Neuronal stem cell (in vitro differentiated cells): Measurements from ENCODE around the gene DCDC2C.

Experiments used
- DNase-seq: peaks from one replicate; pipeline ENCODE4 v3.0.0-alpha.2; 2013; ENCODE audit warnings: low spot score
- H2AFZ ChIP-seq: one replicate; pipeline ENCODE4 v1.6.1; 2013; ENCODE audit warnings: mild to moderate bottlenecking, low read length, inconsistent platforms
- H2AK5ac ChIP-seq: 2 replicates; pipeline ENCODE4 v1.6.1; 2013; ENCODE audit warnings: low read depth, mild to moderate bottlenecking, inconsistent platforms, low read length, moderate library complexity, mixed read lengths
- H2BK120ac ChIP-seq: 2 replicates; pipeline ENCODE4 v1.6.1; 2013; ENCODE audit warnings: low read depth, mild to moderate bottlenecking, inconsistent platforms, low read length, moderate library complexity, mixed read lengths
- H2BK12ac ChIP-seq: one replicate; pipeline ENCODE4 v1.6.1; 2013; ENCODE audit warnings: low read length, inconsistent platforms
- H2BK15ac ChIP-seq: 2 replicates; pipeline ENCODE4 v1.6.1; 2013; ENCODE audit warnings: mild to moderate bottlenecking, low read length, inconsistent platforms, mixed read lengths
- H2BK5ac ChIP-seq: one replicate; pipeline ENCODE4 v1.6.1; 2013; ENCODE audit warnings: inconsistent platforms, mild to moderate bottlenecking, low read length, moderate library complexity
- H3K14ac ChIP-seq: one replicate; pipeline ENCODE4 v1.6.1; 2013; ENCODE audit warnings: low read length, inconsistent platforms
- H3K18ac ChIP-seq: 2 replicates; pipeline ENCODE4 v1.6.1; 2013; ENCODE audit warnings: low read length, inconsistent platforms
- H3K23ac ChIP-seq: 2 replicates; pipeline ENCODE4 v1.6.1; 2013; ENCODE audit warnings: low read depth, mild to moderate bottlenecking, mixed read lengths, low read length, inconsistent platforms; ENCODE audit not compliant: poor library complexity
- H3K27ac ChIP-seq: replicated peaks from 3 replicates; pipeline ENCODE4 v1.5.1; 2013; ENCODE audit warnings: low read length, inconsistent platforms
- H3K27me3 ChIP-seq, 3 experiments: 2 replicates each; pipeline ENCODE4 v1.6.1; 2013; ENCODE audit warnings: low read length in 3 of 3, mild to moderate bottlenecking in 2 of 3, inconsistent platforms in 1 of 3, low read depth in 1 of 3, mixed read lengths in 1 of 3, moderate library complexity in 1 of 3; ENCODE audit not compliant: control insufficient read depth in 3 of 3, insufficient read depth in 3 of 3
- H3K36me3 ChIP-seq, 2 donors: replicated peaks in 1 of 2; 2 replicates each; pipeline ENCODE4 v1.6.1; 2013; ENCODE audit warnings: low read length in 2 of 2; ENCODE audit not compliant: control insufficient read depth in 2 of 2, insufficient read depth in 2 of 2
- H3K4ac ChIP-seq: 2 replicates; pipeline ENCODE4 v1.6.1; 2013; ENCODE audit warnings: inconsistent platforms, mild to moderate bottlenecking, low read length, moderate library complexity
- H3K4me1 ChIP-seq, 2 donors: 1 replicate in 1 of 2; 2 replicates in 1 of 2; pipeline ENCODE4 v1.6.1; 2013; ENCODE audit warnings: low read length in 2 of 2, low read depth in 1 of 2; ENCODE audit not compliant: control insufficient read depth in 2 of 2, insufficient read depth in 1 of 2
- H3K4me2 ChIP-seq: one replicate; pipeline ENCODE4 v1.6.1; 2013; ENCODE audit warnings: mild to moderate bottlenecking, low read length, inconsistent platforms; ENCODE audit not compliant: insufficient read depth, poor library complexity, severe bottlenecking
- H3K4me3 ChIP-seq, 2 donors: 2 replicates each; pipeline ENCODE4 v1.5.1; 2013; ENCODE audit warnings: low read length in 2 of 2, mild to moderate bottlenecking in 2 of 2, inconsistent platforms in 1 of 2, moderate library complexity in 1 of 2
- H3K79me1 ChIP-seq: one replicate; pipeline ENCODE4 v1.6.1; 2013; ENCODE audit warnings: low read depth, mild to moderate bottlenecking, inconsistent platforms, low read length, moderate library complexity
- H3K9ac ChIP-seq: one replicate; pipeline ENCODE4 v1.6.1; 2013; ENCODE audit warnings: mild to moderate bottlenecking, low read depth, low read length, inconsistent platforms; ENCODE audit not compliant: poor library complexity
- H3K9me3 ChIP-seq, 2 donors: replicated peaks in 1 of 2; 2 replicates each; pipeline versions ENCODE3 to v1.6.1; 2013; ENCODE audit warnings: low read length in 2 of 2, mild to moderate bottlenecking in 2 of 2, inconsistent platforms in 1 of 2, low read depth in 1 of 2, mixed read lengths in 1 of 2, moderate library complexity in 1 of 2; ENCODE audit not compliant: control insufficient read depth in 2 of 2, insufficient read depth in 1 of 2
- H4K8ac ChIP-seq: one replicate; pipeline ENCODE4 v1.6.1; 2013; ENCODE audit warnings: low read depth, mild to moderate bottlenecking, inconsistent platforms, low read length, moderate library complexity
- H4K91ac ChIP-seq: one replicate; pipeline ENCODE4 v1.6.1; 2013; ENCODE audit warnings: low read length, low read depth, mild to moderate bottlenecking, inconsistent platforms; ENCODE audit not compliant: poor library complexity
- WGBS, 2 donors: extraction: QIAGEN DNeasy Blood & Tissue Kit; methylation state at CpG; one replicate each; pipeline ENCODE4 v1.1.7; 2013; ENCODE audit warnings: missing lambda C conversion rate in 2 of 2, mixed read lengths in 1 of 2; ENCODE audit not compliant: insufficient read length in 2 of 2, insufficient replicate concordance in 1 of 2; ENCODE audit errors: extremely low coverage in 2 of 2; 5-methylcytosine and 5-hydroxymethylcytosine counted together

DCDC2C gene

DNA sequence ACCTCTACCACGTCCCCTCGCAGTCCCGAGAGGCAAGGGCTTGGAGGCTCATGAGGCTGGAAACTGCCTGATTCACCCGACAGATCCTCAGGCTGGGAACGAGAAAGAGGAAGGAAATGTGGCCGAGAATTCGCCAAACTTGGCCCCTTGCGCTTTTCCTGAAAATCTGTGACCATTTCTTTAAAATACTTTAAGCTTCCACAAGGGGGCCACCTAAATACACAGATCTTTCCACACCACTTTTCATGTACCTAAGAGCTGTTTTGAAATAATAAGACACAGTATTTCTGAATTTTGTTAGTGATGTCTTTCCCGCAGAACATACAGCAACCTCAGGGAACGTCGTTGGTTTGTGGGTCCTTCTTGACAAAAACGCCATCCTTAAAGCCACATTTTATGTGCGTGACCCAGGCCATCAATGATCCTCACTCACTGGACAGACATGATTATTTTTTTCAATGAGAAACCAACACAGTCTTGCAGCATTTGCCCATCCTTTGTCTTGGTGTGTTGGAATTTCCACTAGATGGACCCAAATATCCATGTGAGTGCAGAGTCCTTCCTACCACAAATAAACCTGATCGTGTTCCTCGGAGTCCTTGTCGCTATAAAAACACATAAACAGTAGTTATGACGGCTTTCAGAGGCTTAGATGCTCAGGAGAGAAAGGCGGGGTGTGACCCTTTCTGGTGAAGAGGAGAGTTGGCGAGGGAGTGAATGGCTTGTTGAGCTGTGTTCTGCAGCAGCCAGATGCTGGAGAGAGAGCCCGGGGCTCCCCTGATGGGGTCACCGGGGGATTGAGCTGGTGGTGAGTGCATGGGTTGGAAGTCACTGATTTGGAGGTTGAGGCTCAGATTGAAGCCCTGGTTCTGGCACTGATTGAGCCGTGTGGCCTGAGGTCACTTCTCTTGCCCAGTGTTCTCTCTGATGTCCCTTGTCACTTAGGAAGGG lies 25.0 kb downstream of the DCDC2C start:
- Histone ChIP-seq H3K14ac (no peak overlapping the region), H3K9me3 (no peaks in the 10 kb centered on the region), H3K23ac (no peak overlapping the region), H2AK5ac (no peak overlapping the region), H3K27me3 (peaks cover 0 to 9% (median 0%) of the 10 kb centered on the region in 3 experiments), H2BK5ac (no peak overlapping the region), H3K4me3 (no peak overlapping the region), H3K4me2 (no peak overlapping the region), H2BK12ac (no peak overlapping the region), H3K79me1 (no peaks in the 10 kb centered on the region), H3K36me3 (no peaks in the 10 kb centered on the region), H4K8ac (no peak overlapping the region), H4K91ac (no peak overlapping the region), H3K18ac (peak overlapping the region; percentile 90), H2BK15ac (no peak overlapping the region), H2BK120ac (no peak overlapping the region), H3K4ac (no peak overlapping the region), H2AFZ (peak overlapping the region; percentile 85), H3K27ac (no peak overlapping the region), H3K9ac (no peak overlapping the region), H3K4me1 (peaks cover 0 to 6% of the 10 kb centered on the region in 2 donors)
- DNase-seq = peak; percentile 41
- WGBS, 2 donors = no CpG with 5 or more reads among the region's 22 CpGs

DNA sequence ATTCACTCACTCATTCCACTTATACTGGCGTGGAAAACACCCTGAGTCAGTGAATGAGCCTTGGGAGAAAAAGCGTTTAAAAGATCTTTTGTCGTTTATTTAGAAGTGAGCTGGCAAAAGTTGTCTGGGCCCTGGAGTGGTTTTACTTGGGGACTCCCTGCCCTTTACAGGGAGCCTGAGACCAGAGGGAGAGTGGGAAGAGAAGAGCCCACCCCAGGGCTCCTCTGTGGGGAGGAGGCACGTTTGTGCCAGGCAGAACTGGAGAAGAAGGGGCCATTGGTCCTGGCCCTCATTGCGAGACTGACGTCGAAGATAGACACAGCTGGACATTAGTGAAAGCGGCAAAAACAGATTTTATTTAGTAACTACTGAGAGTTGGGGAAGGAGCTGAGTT lies 25.7 kb downstream of the DCDC2C start:
- Histone ChIP-seq H3K9ac (no peak overlapping the region), H3K4ac (no peak overlapping the region), H3K23ac (no peak overlapping the region), H4K91ac (no peak overlapping the region), H4K8ac (no peak overlapping the region), H3K79me1 (no peaks in the 10 kb centered on the region), H3K27ac (no peak overlapping the region), H3K36me3 (no peaks in the 10 kb centered on the region), H3K4me1 (peaks cover 0 to 6% of the 10 kb centered on the region in 2 donors), H2BK5ac (no peak overlapping the region), H3K14ac (no peak overlapping the region), H3K9me3 (no peaks in the 10 kb centered on the region), H2BK12ac (no peak overlapping the region), H3K4me3 (no peak overlapping the region), H2AFZ (peak overlapping the region; percentile 12), H3K18ac (no peak overlapping the region), H2AK5ac (no peak overlapping the region), H2BK15ac (no peak overlapping the region), H2BK120ac (no peak overlapping the region), H3K4me2 (no peak overlapping the region), H3K27me3 (peaks cover 0 to 9% (median 0%) of the 10 kb centered on the region in 3 experiments)
- WGBS, 2 donors = no CpG with 5 or more reads among the region's 8 CpGs
- no peak for DNase-seq

GRCh38 chr2:3729786-3730185 lies 26.4 kb downstream of the DCDC2C start:
- H3K23ac ChIP-seq = no peak overlapping the region

GRCh38 chr2:3730646-3731045 lies 27.3 kb downstream of the DCDC2C start:
- no peak overlapping the region for H2BK120ac ChIP-seq
- peaks cover 0 to 6% of the 10 kb centered on the region in 2 donors for H3K4me1 ChIP-seq
- H3K27me3 ChIP-seq = peaks cover 0 to 9% (median 0%) of the 10 kb centered on the region in 3 experiments
- H3K4ac ChIP-seq = no peak overlapping the region
- H2AFZ ChIP-seq = no peak overlapping the region
- no peak overlapping the region for H3K9ac ChIP-seq
- DNase-seq = no peak
- H3K18ac ChIP-seq = no peak overlapping the region
- H2BK5ac ChIP-seq = no peak overlapping the region
- WGBS, 2 donors = no CpG with 5 or more reads among the region's 8 CpGs
- no peaks in the 10 kb centered on the region for H3K9me3 ChIP-seq
- no peak overlapping the region for H2BK12ac ChIP-seq
- H3K14ac ChIP-seq = no peak overlapping the region
- no peak overlapping the region for H2BK15ac ChIP-seq
- no peak overlapping the region for H3K27ac ChIP-seq
- no peaks in the 10 kb centered on the region for H3K36me3 ChIP-seq
- H3K4me2 ChIP-seq = no peak overlapping the region
- no peaks in the 10 kb centered on the region for H3K79me1 ChIP-seq
- H3K4me3 ChIP-seq = no peak overlapping the region
- H2AK5ac ChIP-seq = no peak overlapping the region
- no peak overlapping the region for H4K8ac ChIP-seq
- no peak overlapping the region for H3K23ac ChIP-seq
- no peak overlapping the region for H4K91ac ChIP-seq

More at GRCh38 chr2:3729786-3730185, 26.4 kb downstream of the DCDC2C start:
- no peak overlapping the region for H3K4me2 ChIP-seq
- no peaks in the 10 kb centered on the region for H3K79me1 ChIP-seq
- peak overlapping the region; percentile 6 for H2BK120ac ChIP-seq
- no peak overlapping the region for H3K4ac ChIP-seq
- H3K36me3 ChIP-seq = no peaks in the 10 kb centered on the region
- peak overlapping the region; percentile 58 for H3K18ac ChIP-seq
- H4K91ac ChIP-seq = no peak overlapping the region
- no CpG with 5 or more reads among the region's 9 CpGs for WGBS, 2 donors
- H3K14ac ChIP-seq = no peak overlapping the region
- no peak for DNase-seq
- H2AFZ ChIP-seq = no peak overlapping the region
- H2AK5ac ChIP-seq = no peak overlapping the region
- peaks cover 0 to 6% of the 10 kb centered on the region in 2 donors for H3K4me1 ChIP-seq
- H2BK5ac ChIP-seq = no peak overlapping the region
- H4K8ac ChIP-seq = no peak overlapping the region
- H3K9me3 ChIP-seq = no peaks in the 10 kb centered on the region
- no peak overlapping the region for H2BK12ac ChIP-seq
- no peak overlapping the region for H3K27ac ChIP-seq
- H3K27me3 ChIP-seq = peaks cover 0 to 9% (median 0%) of the 10 kb centered on the region in 3 experiments
- no peak overlapping the region for H3K4me3 ChIP-seq
- no peak overlapping the region for H3K9ac ChIP-seq
- H2BK15ac ChIP-seq = peak overlapping the region; percentile 40
